Measurements from ENCODE around the gene SIX4.

Gene SIX4

DNA sequence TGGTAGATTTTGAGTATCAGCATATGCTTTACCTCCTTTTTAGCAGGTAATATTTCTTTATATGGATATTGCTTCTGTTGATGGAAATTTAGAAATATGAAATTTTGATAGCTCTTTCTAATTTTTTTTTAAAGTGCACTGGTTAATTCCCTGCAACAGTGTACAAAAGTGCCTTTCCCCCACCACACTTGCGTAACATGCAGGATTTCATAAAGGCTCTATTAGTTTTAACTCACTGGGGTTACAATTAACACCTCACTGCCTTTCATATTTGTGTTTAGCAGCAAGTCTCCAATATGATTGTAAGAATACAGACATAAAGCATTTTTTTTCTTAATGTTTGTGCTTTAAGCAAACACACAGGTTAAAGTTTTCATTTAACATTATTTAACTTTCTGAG lies 36.1 kb upstream of the SIX4 start:
- no peak for DNase-seq
- Histone ChIP-seq H3K27ac (no peak overlapping the region), H3K36me3 (replicated peaks) (no peaks in the 10 kb centered on the region), H3K4me3 (ENCODE audit: low read depth, low read length) (no peak overlapping the region), H3K27me3 (replicated peaks) (no peaks in the 10 kb centered on the region)
- TF ChIP-seq, protein P1, sequence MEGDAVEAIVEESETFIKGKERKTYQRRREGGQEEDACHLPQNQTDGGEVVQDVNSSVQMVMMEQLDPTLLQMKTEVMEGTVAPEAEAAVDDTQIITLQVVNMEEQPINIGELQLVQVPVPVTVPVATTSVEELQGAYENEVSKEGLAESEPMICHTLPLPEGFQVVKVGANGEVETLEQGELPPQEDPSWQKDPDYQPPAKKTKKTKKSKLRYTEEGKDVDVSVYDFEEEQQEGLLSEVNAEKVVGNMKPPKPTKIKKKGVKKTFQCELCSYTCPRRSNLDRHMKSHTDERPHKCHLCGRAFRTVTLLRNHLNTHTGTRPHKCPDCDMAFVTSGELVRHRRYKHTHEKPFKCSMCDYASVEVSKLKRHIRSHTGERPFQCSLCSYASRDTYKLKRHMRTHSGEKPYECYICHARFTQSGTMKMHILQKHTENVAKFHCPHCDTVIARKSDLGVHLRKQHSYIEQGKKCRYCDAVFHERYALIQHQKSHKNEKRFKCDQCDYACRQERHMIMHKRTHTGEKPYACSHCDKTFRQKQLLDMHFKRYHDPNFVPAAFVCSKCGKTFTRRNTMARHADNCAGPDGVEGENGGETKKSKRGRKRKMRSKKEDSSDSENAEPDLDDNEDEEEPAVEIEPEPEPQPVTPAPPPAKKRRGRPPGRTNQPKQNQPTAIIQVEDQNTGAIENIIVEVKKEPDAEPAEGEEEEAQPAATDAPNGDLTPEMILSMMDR (IDR thresholded peaks at IDR 0.05; ENCODE audit: low read depth, low read length, missing control alignments), result no peak
- in situ Hi-C loops (cut with HindIII; ENCODE audit: low pct_ligation_motif_present, low sequenced_read_pairs), result no loop called here

DNA sequence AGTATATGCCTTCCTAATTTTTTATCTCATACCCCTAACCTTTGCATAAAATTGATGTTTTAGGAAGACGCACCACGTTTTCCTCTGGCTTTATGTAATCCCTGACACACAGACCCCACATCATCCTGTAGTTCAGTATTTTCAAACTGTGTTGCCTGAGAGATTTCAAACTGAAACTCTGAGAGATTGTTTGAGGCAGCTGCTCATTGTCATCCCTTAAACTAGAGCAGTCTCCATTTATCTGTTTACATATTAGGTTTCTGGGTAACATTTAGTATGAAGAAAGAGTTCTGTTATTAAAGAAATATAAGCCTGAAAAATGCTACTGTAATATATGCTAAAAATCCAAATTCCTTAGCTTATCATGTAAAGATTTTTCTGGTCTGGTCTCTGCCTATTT lies 34.7 kb upstream of the SIX4 start:
- in situ Hi-C loops (cut with HindIII; ENCODE audit: low pct_ligation_motif_present, low sequenced_read_pairs), result no loop called here
- Histone ChIP-seq H3K27ac (no peak overlapping the region), H3K36me3 (replicated peaks) (no peaks in the 10 kb centered on the region), H3K4me3 (ENCODE audit: low read depth, low read length) (no peak overlapping the region), H3K27me3 (replicated peaks) (no peaks in the 10 kb centered on the region)
- TF ChIP-seq, protein P1 (IDR thresholded peaks at IDR 0.05; ENCODE audit: low read depth, low read length, missing control alignments), result no peak
- no peak for DNase-seq

DNA sequence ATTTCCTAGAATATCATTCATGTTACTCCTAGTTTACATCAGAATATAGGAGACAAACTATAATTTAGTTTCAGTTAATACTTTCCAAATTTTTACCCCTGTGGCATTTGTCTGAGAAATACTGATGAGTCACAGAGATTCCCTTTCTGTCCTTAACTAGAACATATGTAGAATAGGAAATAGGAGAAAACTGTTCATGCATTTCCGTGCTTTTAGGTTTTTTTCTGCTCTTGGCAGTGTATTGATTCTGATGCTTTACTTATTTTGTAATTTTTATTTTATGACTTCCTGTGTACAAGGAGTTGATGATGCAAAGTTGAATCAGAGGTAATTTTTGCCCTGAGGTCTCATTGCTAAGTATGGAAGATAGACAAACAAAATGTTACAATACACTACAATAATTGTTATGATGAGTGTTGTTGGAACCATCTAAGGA lies 33.4 kb upstream of the SIX4 start:
- Histone ChIP-seq H3K4me3 (ENCODE audit: low read depth, low read length) (no peak overlapping the region), H3K36me3 (replicated peaks) (no peaks in the 10 kb centered on the region), H3K27ac (peak overlapping the region; percentile 0), H3K27me3 (replicated peaks) (no peaks in the 10 kb centered on the region)
- in situ Hi-C loops (cut with HindIII; ENCODE audit: low pct_ligation_motif_present, low sequenced_read_pairs), result no loop called here
- TF ChIP-seq, protein P1 (IDR thresholded peaks at IDR 0.05; ENCODE audit: low read depth, low read length, missing control alignments), result no peak
- DNase-seq, result no peak

DNA sequence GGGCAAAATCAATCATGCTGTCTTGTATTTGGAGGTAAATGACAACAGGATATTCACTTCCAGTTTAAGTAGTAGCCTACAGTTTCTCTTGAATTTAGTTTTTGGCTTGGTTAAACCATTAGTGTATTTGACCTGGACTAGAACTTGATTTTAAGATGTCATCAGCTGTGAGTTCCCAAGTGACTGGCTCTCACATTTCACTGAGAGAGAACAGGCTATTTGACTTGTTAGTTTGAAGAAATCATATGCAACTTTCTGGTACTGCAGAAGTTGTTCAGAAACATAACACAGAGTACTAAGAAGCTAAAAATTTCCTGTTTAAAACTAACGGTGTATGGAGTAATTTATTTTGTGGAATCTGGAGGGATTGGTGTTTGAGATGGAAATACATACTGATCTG lies 32.7 kb upstream of the SIX4 start:
- Histone ChIP-seq H3K4me3 (ENCODE audit: low read depth, low read length) (no peak overlapping the region), H3K27ac (peak overlapping the region; percentile 0), H3K27me3 (replicated peaks) (no peaks in the 10 kb centered on the region), H3K36me3 (replicated peaks) (no peaks in the 10 kb centered on the region)
- in situ Hi-C loops (cut with HindIII; ENCODE audit: low pct_ligation_motif_present, low sequenced_read_pairs), result no loop called here
- TF ChIP-seq, protein P1 (IDR thresholded peaks at IDR 0.05; ENCODE audit: low read depth, low read length, missing control alignments), result no peak
- no peak for DNase-seq

DNA sequence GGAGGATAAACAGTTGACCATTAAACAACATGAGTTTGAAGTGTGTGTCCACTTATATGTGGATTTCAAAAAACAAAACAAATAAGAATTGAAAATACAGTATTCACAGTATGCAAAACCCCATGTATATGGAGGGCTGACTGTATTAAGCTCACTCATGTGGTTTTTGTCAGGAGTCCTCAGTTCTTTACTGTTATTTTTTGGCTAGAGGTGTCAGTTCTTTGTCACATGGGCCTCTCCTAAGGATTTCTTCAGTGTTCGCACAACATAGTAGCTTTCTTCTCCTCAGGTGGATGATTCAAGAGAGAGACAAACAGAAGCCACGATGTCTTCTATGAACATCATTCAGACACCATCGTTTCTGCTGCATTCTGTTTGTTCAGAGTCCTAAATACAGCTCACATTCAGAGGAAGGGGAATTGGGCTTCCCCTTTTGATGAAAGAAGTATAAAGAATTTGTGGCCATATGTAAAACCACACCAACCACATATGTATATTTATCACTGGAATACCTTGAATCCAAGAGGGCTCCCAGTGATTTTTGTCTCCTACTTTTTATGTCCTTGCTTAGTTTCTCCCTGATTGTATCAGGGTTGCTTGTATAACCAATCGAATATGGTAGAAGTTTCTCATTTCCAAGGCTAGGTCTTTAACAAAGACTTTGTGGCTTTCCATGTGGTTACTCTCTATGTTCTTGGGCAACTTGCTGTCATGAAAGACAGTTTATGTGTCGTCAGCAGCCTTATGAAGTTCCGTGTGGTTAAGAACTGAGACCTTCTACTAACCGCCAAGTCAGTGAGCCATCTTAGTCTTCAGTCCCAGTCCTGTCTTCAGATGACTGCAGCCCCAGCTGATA lies 29.3 kb upstream of the SIX4 start:
- Histone ChIP-seq H3K27me3 (replicated peaks) (no peaks in the 10 kb centered on the region), H3K36me3 (replicated peaks) (no peaks in the 10 kb centered on the region), H3K4me3 (ENCODE audit: low read depth, low read length) (no peak overlapping the region), H3K27ac (no peak overlapping the region)
- TF ChIP-seq, protein P1 (IDR thresholded peaks at IDR 0.05; ENCODE audit: low read depth, low read length, missing control alignments), result no peak
- DNase-seq, result no peak
- in situ Hi-C loops (cut with HindIII; ENCODE audit: low pct_ligation_motif_present, low sequenced_read_pairs), result no loop called here

DNA sequence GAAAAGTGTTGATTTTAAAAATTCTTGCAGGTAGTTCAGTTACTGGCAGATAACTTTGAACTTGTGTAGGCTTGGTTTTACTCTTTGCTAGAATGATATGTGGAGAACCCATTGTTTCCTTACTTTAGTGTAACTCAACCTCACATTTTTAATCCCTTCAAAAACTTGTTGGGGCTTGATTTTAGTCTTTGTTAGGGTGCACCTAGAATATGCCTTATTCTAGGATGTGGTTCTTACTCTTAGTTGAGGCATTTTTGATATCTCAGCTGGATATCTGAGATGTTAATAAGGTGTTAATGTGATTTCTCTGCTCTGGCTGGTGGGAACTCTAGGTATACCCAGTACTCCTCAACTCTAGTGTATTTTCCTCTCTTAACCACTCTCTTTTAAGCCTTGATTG lies 20.4 kb upstream of the SIX4 start:
- Histone ChIP-seq H3K4me3 (ENCODE audit: low read depth, low read length) (no peak overlapping the region), H3K27me3 (replicated peaks) (no peaks in the 10 kb centered on the region), H3K36me3 (replicated peaks) (no peaks in the 10 kb centered on the region), H3K27ac (no peak overlapping the region)
- in situ Hi-C loops (cut with HindIII; ENCODE audit: low pct_ligation_motif_present, low sequenced_read_pairs), result no loop called here
- DNase-seq, result no peak
- TF ChIP-seq, protein P1 (IDR thresholded peaks at IDR 0.05; ENCODE audit: low read depth, low read length, missing control alignments), result no peak
